Mucosa of descending colon (tissue), 3 donors: ENCODE data around the gene BCKDK. TPM values are rescaled to one million over a fixed set of nuclear protein-coding genes. Genes with fewer than 3 reads are reported as not detected.

Experiments used
- ATAC-seq: fragments of 200-7000 bp; cut with Tn5 transposase; one replicate; pipeline ENCODE4 v1.9.1; 2020; ENCODE audit warnings: mild to moderate bottlenecking, moderate library complexity
- DNase-seq, 3 donors: peaks; one replicate each; pipeline ENCODE4 v3.0.0-alpha.2; 2020
- H3K36me3 ChIP-seq: fragments of 200-600 bp; one replicate; pipeline ENCODE4 v1.8.0; 2021; ENCODE audit warnings: low read depth, mild to moderate bottlenecking
- H3K4me1 ChIP-seq: fragments of 200-600 bp; one replicate; pipeline ENCODE4 v1.8.0; 2021; ENCODE audit warnings: low read depth, mild to moderate bottlenecking
- H3K4me3 ChIP-seq: fragments of 200-600 bp; one replicate; pipeline ENCODE4 v1.8.0; 2021; ENCODE audit warnings: mild to moderate bottlenecking
- H3K9me3 ChIP-seq: fragments of 200-600 bp; one replicate; pipeline ENCODE4 v1.8.0; 2021; ENCODE audit warnings: mild to moderate bottlenecking
- CTCF ChIP-seq: fragments of 200-600 bp; IDR thresholded peaks from one replicate; pipeline ENCODE4 v1.8.0; 2022; ENCODE audit warnings: antibody characterized with exemption, mild to moderate bottlenecking
- intact Hi-C, 2 donors: fragments of 100-400 bp; cut with DNase I in 1 of 2; cut with micrococcal nuclease in 1 of 2; formaldehyde crosslinking; loops; one replicate each; pipeline versions ENCODE4 v1.11.0 to v1.11.1; 2022; cut with DNase I, micrococcal nuclease
- total RNA-seq, 3 donors: library from RNA; stranded (reverse); fragmentation: NEBNext Ultra II Directional in 2 of 3; extraction: Animal tissue kit (Norgen Biotek cat#: 25700) in 2 of 3; gene quantifications; one replicate each; pipeline versions ENCODE4 v1.2.1 to v1.2.4, GENCODE V29; 2021 to 2023
- donor health status: DM: no; HTN: no; CAD: no; lungs with moderate emphysema.
- donor health status: DM: no; HTN: no; CAD: no.
- donor health status: DM: no; HTN: yes; CAD: no.

Gene BCKDK
- total RNA-seq, 3 donors from 2014 or later: 31.7 to 40.1 (median 36.6) TPM

- peaks cover 3% of the 10 kb centered on the region for H3K36me3 ChIP-seq
- no peaks in the 10 kb centered on the region for H3K9me3 ChIP-seq
- intact Hi-C loops: loop anchor here in 1 of 2 donors (10.0 kb wide), 1 partner anchor 94 kb away; the partner anchor contains the start of gene HSD3B7
- H3K4me1 ChIP-seq: peaks cover 8% of the 10 kb centered on the region
- H3K4me3 ChIP-seq: no peak overlapping the region
- no peak for ATAC-seq
- TF ChIP-seq CTCF: no peak
- DNase-seq: no peak
Observed at GRCh38 chr16:31078597-31079341, 29.4 kb upstream of the BCKDK start.

GRCh38 chr16:31079342-31079944, 28.7 kb upstream of the BCKDK start:
- TF ChIP-seq CTCF: no peak
- H3K4me1 ChIP-seq: peaks cover 8% of the 10 kb centered on the region
- intact Hi-C loops: loop anchor here in 1 of 2 donors (10.0 kb wide), 1 partner anchor 95 kb away; the partner anchor contains the start of gene HSD3B7
- H3K9me3 ChIP-seq: no peaks in the 10 kb centered on the region
- no peak overlapping the region for H3K4me3 ChIP-seq
- peaks cover 3% of the 10 kb centered on the region for H3K36me3 ChIP-seq
- ATAC-seq (no peak), DNase-seq (no peak)

GRCh38 chr16:31080035-31080629, 28.1 kb upstream of the BCKDK start:
- ATAC-seq (no peak), DNase-seq (no peak)
- Histone ChIP-seq H3K36me3 (peaks cover 3% of the 10 kb centered on the region), H3K9me3 (no peaks in the 10 kb centered on the region), H3K4me1 (peaks cover 5% of the 10 kb centered on the region), H3K4me3 (no peak overlapping the region)
- TF ChIP-seq CTCF: no peak
- intact Hi-C loops: no loop called here

- no peak for ATAC-seq
Observed at GRCh38 chr16:31080756-31081419, 27.3 kb upstream of the BCKDK start.

More at GRCh38 chr16:31080756-31081419, 27.3 kb upstream of the BCKDK start:
- no peaks in the 10 kb centered on the region for H3K9me3 ChIP-seq
- no peak for TF ChIP-seq CTCF
- no peak overlapping the region for H3K4me3 ChIP-seq
- H3K36me3 ChIP-seq: peaks cover 3% of the 10 kb centered on the region
- DNase-seq: no peak
- intact Hi-C loops: no loop called here
- no peaks in the 10 kb centered on the region for H3K4me1 ChIP-seq
